Gastroesophageal sphincter (tissue), 3 donors: ENCODE data around the gene ERN2.

Experiments used
- CTCF ChIP-seq, 4 experiments: fragments of 200-600 bp in 2 of 4; fragments of 450-650 bp in 2 of 4; sonication (generic) in 1 of 4; IDR thresholded peaks; one replicate each; pipeline ENCODE4 v1.5.1; 2017 to 2019; ENCODE audit warnings: antibody characterized with exemption in 4 of 4, mild to moderate bottlenecking in 2 of 4, moderate library complexity in 2 of 4
- POLR2A ChIP-seq, 2 donors: fragments of 450-650 bp; IDR thresholded peaks; one replicate each; pipeline ENCODE4 v1.6.1; 2017; ENCODE audit warnings: antibody characterized with exemption in 2 of 2, mild to moderate bottlenecking in 2 of 2, moderate library complexity in 1 of 2
- POLR2AphosphoS5 ChIP-seq: sonication (generic); formaldehyde crosslinking; IDR thresholded peaks from one replicate; pipeline ENCODE4 v1.6.1; 2017; ENCODE audit warnings: antibody characterized with exemption

GRCh38 chr16:23651943-23652468, 61.0 kb downstream of the ERN2 start:
- no peak for TF ChIP-seq POLR2A (IDR thresholded peaks at IDR 0.05)
- TF ChIP-seq CTCF (IDR thresholded peaks at IDR 0.05), result no peak
- no peak for TF ChIP-seq POLR2AphosphoS5
